ENCODE measurements around the gene CCDC85C. TPM values are rescaled to one million over a fixed set of nuclear protein-coding genes. Genes with fewer than 3 reads are reported as not detected.

Gene CCDC85C
- total and polyA plus RNA-seq, 2 of the 8 experiments (the other 6 are each of a cell fraction or from before 2014, with no cell fraction given) = 16.8 to 35.8 TPM

DNA sequence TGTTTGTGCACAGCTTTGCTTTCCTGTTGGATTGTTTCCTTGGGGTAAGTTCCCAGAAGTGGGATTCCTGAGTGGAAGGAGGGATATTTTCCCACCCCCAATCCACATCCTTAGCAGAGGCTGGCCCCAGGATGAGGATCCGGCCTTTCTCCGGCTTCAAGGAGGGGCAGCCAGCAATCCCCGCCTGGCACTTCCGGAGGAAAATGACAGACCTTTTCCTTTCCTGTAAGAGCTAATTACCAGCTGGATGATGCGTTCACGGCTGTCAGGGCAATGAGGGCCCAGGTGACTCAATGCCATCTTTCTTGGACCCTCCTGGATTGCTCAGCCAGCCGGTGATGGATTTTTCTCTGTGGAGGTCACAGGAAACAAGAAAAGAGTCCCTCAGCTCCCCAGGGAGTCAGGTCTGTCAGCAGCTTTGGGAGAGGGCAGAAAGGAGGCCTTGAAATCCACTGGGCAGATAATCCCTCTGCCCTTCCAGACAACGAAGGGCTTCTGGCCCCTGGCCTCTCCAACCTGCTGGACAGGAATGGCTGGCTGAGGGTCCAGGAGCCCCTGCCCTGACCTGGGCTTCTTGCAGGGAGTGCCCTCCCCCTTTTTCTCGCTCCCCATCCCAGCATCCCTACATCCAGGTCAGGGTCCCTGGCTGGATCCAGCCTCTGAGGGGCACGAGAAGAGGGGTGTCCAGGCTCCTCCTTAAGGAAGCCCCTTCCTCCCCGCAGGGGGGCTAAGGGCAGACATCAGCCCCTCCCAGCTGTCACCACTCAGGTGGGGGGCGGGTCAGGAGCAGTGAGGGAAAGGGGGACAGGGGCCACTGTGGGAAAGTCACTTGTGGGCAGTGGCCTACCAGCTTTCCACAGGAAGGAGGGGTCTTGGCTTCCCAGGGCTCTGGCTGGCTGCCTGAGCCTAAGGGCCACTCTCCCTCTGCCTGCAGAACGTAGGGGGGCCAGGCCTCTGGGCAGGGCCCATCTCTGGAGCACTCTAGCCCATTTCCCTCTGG, 16.1 kb upstream of the CCDC85C start:
- Histone ChIP-seq H2BK20ac (ENCODE audit: low read length) (no peak overlapping the region), H3K4ac (replicated peaks; ENCODE audit: insufficient read length, low read depth, low read length) (no peak overlapping the region), H2AFZ (ENCODE audit: low read length) (no peak overlapping the region), H3K23ac (ENCODE audit: insufficient read length) (no peak overlapping the region), H3K4me3 (ENCODE audit: extremely low read depth in 1 of 4, insufficient read depth in 2 of 4, low read depth in 3 of 4, low read length in 4 of 4) (no peak overlapping the region), H3K56ac (replicated peaks; ENCODE audit: insufficient read length, low read depth, low read length) (no peak overlapping the region), H3K27ac (ENCODE audit: low read depth, low read length) (no peak overlapping the region), H3K9ac (replicated peaks in 1 of 4; ENCODE audit: extremely low read depth in 1 of 4, low read depth in 3 of 4, low read length in 3 of 4) (no peak overlapping the region), H3K27me3 (replicated peaks in 1 of 4; ENCODE audit: control insufficient read depth in 3 of 4, extremely low read depth in 1 of 4, insufficient read depth in 3 of 4, low read length in 3 of 4) (no peaks in the 10 kb centered on the region; a peak in 1 of 7 replicates), H3K4me1 (replicated peaks in 1 of 4; ENCODE audit: control insufficient read depth in 3 of 4, insufficient read depth in 4 of 4, low read length in 3 of 4) (peaks cover 0 to 5% (median 1%) of the 10 kb centered on the region in 4 experiments; a peak in 3 of 7 replicates), H2BK12ac (ENCODE audit: low read depth, low read length) (no peak overlapping the region), H3K79me2 (ENCODE audit: control insufficient read depth in 1 of 2, insufficient read depth in 2 of 2, low read length in 2 of 2) (no peaks in the 10 kb centered on the region), H3K14ac (ENCODE audit: insufficient read length) (no peak overlapping the region), H3K36me3 (ENCODE audit: control insufficient read depth in 2 of 4, insufficient read depth in 4 of 4, low read length in 3 of 4) (no peaks in the 10 kb centered on the region), H4K8ac (ENCODE audit: extremely low read depth, insufficient read depth, low read length) (no peak overlapping the region), H2AK5ac (ENCODE audit: low read depth, low read length) (no peak overlapping the region), H3K9me3 (ENCODE audit: insufficient read depth in 2 of 2, low read depth in 1 of 2, low read length in 1 of 2) (no peaks in the 10 kb centered on the region), H2BK120ac (replicated peaks; ENCODE audit: low read depth, low read length) (no peak overlapping the region), H4K5ac (ENCODE audit: insufficient read length, low read depth, low read length) (no peak overlapping the region), H4K91ac (replicated peaks; ENCODE audit: insufficient read length, low read length) (no peak overlapping the region), H4K20me1 (replicated peaks in 1 of 2; ENCODE audit: control insufficient read depth in 1 of 2, insufficient read depth in 2 of 2, low read length in 2 of 2) (no peaks in the 10 kb centered on the region), H2BK5ac (ENCODE audit: low read depth, low read length) (no peak overlapping the region), H3K23me2 (ENCODE audit: low read depth, low read length) (no peaks in the 10 kb centered on the region), H2BK15ac (ENCODE audit: low read length) (no peak overlapping the region), H3K4me2 (ENCODE audit: insufficient read depth in 1 of 2, low read depth in 2 of 2, low read length in 2 of 2) (no peak overlapping the region), H3K79me1 (ENCODE audit: low read depth, low read length) (no peaks in the 10 kb centered on the region), H3K18ac (ENCODE audit: extremely low read depth, low read length) (no peak overlapping the region; the same call in 1 of the 2 replicates)
- FAIRE-seq (no peak), DNase-seq (ENCODE audit: low read depth in 1 of 2, low spot score in 2 of 2) (no peak)
- WGBS, 2 experiments (ENCODE audit: extremely low coverage in 1 of 2, insufficient coverage in 1 of 2, insufficient read length in 1 of 2, insufficient replicate concordance in 2 of 2, low coverage in 1 of 2, low lambda C conversion rate in 2 of 2, missing lambda C conversion rate in 1 of 2) = 82% methylated on average over 13 of the region's 13 CpGs; no CpG with 5 or more reads in 1 of the 2 experiments
- ChIA-PET CTCF (ENCODE audit: partially characterized antibody) (interaction anchor here (1.2 to 5.2 kb wide), 7 partner anchors 8 to 103 kb away, joined by 3 to 37 read pairs (median 8); no protein-coding TSS in a partner anchor), POLR2A (ENCODE audit: partially characterized antibody) (no interaction called here)
- TF ChIP-seq GTF2F1 (IDR thresholded peaks at IDR 0.05; ENCODE audit: borderline replicate concordance, low read depth, low read length) = no peak
- no peak for TF ChIP-seq SP1 (IDR thresholded peaks at IDR 0.05; ENCODE audit: low read depth, low read length)
- TF ChIP-seq, protein P1, sequence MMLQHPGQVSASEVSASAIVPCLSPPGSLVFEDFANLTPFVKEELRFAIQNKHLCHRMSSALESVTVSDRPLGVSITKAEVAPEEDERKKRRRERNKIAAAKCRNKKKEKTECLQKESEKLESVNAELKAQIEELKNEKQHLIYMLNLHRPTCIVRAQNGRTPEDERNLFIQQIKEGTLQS (IDR thresholded peaks at IDR 0.05; ENCODE audit: insufficient read depth, low read depth, low read length) = no peak
- no peak for TF ChIP-seq CTBP2 (IDR thresholded peaks at IDR 0.05; ENCODE audit: borderline replicate concordance, insufficient read depth, insufficient read length, low read length)
- TF ChIP-seq KDM4A (IDR thresholded peaks at IDR 0.05; ENCODE audit: low read depth, low read length, severe bottlenecking) = no peak
- no peak for TF ChIP-seq CBX5 (IDR thresholded peaks at IDR 0.05; ENCODE audit: low read depth, low read length)
- no peak for TF ChIP-seq FOSL1 (IDR thresholded peaks at IDR 0.05; ENCODE audit: insufficient read depth, low read depth, low read length)
- no peak for TF ChIP-seq CEBPB (IDR thresholded peaks at IDR 0.05; ENCODE audit: low read depth, low read length)
- no peak for TF ChIP-seq HDAC6 (IDR thresholded peaks at IDR 0.05; ENCODE audit: low read depth, low read length)
- no peak for TF ChIP-seq TAF1 (IDR thresholded peaks at IDR 0.05; ENCODE audit: low read depth, low read length)
- TF ChIP-seq MAFK (IDR thresholded peaks at IDR 0.05; ENCODE audit: low read depth, low read length) = no peak

Measured in H1 (cell line).